HEK293T (cell line): ENCODE measurements around the gene SNTG2.

Experiments used
- ARNT ChIP-seq: fragments of 450-650 bp; IDR thresholded peaks from 2 replicates; pipeline ENCODE4 v1.6.1; 2017; ENCODE audit warnings: mild to moderate bottlenecking
- ELF4 ChIP-seq: fragments of 450-650 bp; IDR thresholded peaks from 2 replicates; pipeline ENCODE4 v1.6.1; 2017; ENCODE audit warnings: antibody characterized with exemption
- FOXK2 ChIP-seq: fragments of 450-650 bp; IDR thresholded peaks from 2 replicates; pipeline ENCODE4 v1.6.1; 2016; ENCODE audit warnings: mild to moderate bottlenecking
- HDGF ChIP-seq: fragments of 450-650 bp; IDR thresholded peaks from 2 replicates; pipeline ENCODE4 v1.6.1; 2017; ENCODE audit warnings: antibody characterized with exemption, borderline replicate concordance
- NFRKB ChIP-seq: fragments of 450-650 bp; IDR thresholded peaks from 2 replicates; pipeline ENCODE4 v1.6.1; 2016; ENCODE audit warnings: mild to moderate bottlenecking, moderate library complexity
- PKNOX1 ChIP-seq: fragments of 450-650 bp; IDR thresholded peaks from 2 replicates; pipeline ENCODE4 v1.6.1; 2016
- SP1 ChIP-seq: fragments of 450-650 bp; IDR thresholded peaks from 2 replicates; pipeline ENCODE4 v1.6.1; 2017
- SUZ12 ChIP-seq: fragments of 450-650 bp; IDR thresholded peaks from 2 replicates; pipeline ENCODE4 v1.6.1; 2016; ENCODE audit warnings: mild to moderate bottlenecking
- ZNF384 ChIP-seq: fragments of 450-650 bp; IDR thresholded peaks from 2 replicates; pipeline ENCODE4 v1.6.1; 2016

DNA sequence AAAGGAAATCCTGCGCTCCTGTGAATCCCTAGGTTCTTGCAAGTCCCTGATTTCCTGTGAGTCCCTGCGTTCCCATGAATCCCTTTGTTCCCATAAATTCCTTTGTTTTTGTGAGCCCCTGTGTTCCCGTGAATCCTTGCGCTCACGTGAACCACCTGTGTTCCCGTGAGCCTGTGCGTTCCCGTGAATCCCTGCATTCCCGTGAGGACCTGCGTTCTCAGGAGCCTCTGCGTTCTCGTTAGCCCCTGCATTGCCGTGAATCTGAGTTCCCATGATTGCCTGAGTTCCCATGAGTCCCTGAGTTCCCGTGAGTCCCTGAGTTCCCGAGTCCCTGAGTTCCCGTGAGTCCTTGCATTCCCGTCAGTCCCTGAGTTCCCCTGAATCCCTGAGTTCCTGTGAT lies 71.5 kb downstream of the SNTG2 start:
- no peak for TF ChIP-seq FOXK2
- TF ChIP-seq NFRKB: no peak
- no peak for TF ChIP-seq ZNF384
- no peak for TF ChIP-seq HDGF
- TF ChIP-seq ELF4: no peak
- no peak for TF ChIP-seq SUZ12
- no peak for TF ChIP-seq ARNT
- TF ChIP-seq PKNOX1: no peak
- TF ChIP-seq SP1: no peak
